Panc1 (cell line): ENCODE data around the gene DDX39B.

ENCODE experiments used
- POLR2AphosphoS5 ChIP-seq: IDR thresholded peaks from 2 replicates; pipeline ENCODE4 v1.6.1; 2012; ENCODE audit warnings: mild to moderate bottlenecking, low read depth, low read length, moderate library complexity
- TF ChIP-seq, protein P1 (sequence below): fragments of 450-650 bp; IDR thresholded peaks from 2 replicates; pipeline ENCODE4 v1.5.1; 2017; ENCODE audit warnings: mild to moderate bottlenecking
- TF ChIP-seq, protein P2 (sequence below), 2 experiments: IDR thresholded peaks; 2 replicates each; pipeline ENCODE4 v1.6.1; 2011 to 2012; ENCODE audit warnings: low read depth in 2 of 2, control low read depth in 1 of 2, low read length in 1 of 2, mild to moderate bottlenecking in 1 of 2, moderate library complexity in 1 of 2; ENCODE audit not compliant: insufficient read depth in 1 of 2

DNA sequence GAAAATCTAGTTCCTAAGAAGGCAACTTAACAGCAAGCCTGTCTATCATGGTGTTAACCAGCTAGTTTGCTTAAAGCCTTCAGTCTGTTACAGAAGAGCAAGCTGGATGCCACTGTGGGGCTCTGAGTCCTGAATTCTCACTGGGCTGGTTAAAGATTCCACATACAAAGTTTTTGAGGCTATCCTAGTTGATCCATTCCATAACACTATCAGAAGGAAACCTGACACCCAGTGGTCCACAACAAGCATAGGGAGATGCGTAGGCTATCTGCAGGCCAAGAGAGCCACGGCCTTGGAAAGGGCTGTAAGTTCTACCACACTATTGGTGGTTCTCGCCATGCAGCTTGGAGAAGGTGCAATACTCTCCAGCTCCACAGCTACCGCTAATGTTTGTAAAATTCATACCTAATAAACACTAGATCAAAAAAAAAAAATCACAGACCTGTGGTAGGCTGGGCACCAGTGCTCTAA is 13.5 kb downstream of the DDX39B start:
- TF ChIP-seq, protein P1, sequence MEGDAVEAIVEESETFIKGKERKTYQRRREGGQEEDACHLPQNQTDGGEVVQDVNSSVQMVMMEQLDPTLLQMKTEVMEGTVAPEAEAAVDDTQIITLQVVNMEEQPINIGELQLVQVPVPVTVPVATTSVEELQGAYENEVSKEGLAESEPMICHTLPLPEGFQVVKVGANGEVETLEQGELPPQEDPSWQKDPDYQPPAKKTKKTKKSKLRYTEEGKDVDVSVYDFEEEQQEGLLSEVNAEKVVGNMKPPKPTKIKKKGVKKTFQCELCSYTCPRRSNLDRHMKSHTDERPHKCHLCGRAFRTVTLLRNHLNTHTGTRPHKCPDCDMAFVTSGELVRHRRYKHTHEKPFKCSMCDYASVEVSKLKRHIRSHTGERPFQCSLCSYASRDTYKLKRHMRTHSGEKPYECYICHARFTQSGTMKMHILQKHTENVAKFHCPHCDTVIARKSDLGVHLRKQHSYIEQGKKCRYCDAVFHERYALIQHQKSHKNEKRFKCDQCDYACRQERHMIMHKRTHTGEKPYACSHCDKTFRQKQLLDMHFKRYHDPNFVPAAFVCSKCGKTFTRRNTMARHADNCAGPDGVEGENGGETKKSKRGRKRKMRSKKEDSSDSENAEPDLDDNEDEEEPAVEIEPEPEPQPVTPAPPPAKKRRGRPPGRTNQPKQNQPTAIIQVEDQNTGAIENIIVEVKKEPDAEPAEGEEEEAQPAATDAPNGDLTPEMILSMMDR: no peak
- TF ChIP-seq, protein P2, sequence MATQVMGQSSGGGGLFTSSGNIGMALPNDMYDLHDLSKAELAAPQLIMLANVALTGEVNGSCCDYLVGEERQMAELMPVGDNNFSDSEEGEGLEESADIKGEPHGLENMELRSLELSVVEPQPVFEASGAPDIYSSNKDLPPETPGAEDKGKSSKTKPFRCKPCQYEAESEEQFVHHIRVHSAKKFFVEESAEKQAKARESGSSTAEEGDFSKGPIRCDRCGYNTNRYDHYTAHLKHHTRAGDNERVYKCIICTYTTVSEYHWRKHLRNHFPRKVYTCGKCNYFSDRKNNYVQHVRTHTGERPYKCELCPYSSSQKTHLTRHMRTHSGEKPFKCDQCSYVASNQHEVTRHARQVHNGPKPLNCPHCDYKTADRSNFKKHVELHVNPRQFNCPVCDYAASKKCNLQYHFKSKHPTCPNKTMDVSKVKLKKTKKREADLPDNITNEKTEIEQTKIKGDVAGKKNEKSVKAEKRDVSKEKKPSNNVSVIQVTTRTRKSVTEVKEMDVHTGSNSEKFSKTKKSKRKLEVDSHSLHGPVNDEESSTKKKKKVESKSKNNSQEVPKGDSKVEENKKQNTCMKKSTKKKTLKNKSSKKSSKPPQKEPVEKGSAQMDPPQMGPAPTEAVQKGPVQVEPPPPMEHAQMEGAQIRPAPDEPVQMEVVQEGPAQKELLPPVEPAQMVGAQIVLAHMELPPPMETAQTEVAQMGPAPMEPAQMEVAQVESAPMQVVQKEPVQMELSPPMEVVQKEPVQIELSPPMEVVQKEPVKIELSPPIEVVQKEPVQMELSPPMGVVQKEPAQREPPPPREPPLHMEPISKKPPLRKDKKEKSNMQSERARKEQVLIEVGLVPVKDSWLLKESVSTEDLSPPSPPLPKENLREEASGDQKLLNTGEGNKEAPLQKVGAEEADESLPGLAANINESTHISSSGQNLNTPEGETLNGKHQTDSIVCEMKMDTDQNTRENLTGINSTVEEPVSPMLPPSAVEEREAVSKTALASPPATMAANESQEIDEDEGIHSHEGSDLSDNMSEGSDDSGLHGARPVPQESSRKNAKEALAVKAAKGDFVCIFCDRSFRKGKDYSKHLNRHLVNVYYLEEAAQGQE (IDR thresholded peaks at IDR 0.05; ENCODE audit: insufficient read depth in 1 of 2, low read depth in 2 of 2, low read length in 1 of 2): no peak
- no peak for TF ChIP-seq POLR2AphosphoS5
